SK-N-MC (cell line): ENCODE data around the gene MGAT5.

ENCODE experiments used
- EZH2 ChIP-seq: fragments of 200-600 bp; sonication (generic); IDR thresholded peaks from one replicate; pipeline ENCODE4 v1.6.1; 2017; ENCODE audit warnings: antibody characterized with exemption
- POLR2AphosphoS5 ChIP-seq: IDR thresholded peaks from 2 replicates; pipeline ENCODE4 v1.6.1; 2012; ENCODE audit warnings: mild to moderate bottlenecking, low read depth, low read length, borderline replicate concordance

DNA sequence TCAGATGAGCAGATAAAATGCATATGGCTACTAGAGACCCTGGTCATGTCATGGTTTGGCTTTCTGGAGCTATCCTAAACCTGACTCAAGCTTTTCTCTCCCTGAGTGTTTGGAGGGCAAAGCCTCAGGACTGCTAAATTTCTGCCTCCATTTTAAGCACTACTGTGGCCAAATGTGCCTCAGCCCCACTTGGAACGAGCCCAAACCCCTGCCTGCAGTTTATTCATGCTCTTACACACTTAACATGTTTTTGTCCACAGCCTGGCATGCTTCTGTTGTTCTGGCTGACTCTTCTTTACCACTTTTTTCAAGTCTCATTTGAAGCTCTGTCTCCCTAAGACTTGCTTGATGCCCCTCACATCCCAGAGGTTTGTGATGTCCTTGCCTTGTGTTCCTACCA is 24.7 kb downstream of the MGAT5 start:
- TF ChIP-seq POLR2AphosphoS5 = no peak
- TF ChIP-seq EZH2 = no peak
